Forelimb muscle (tissue), 1 donor: ENCODE results near the gene TAF1L. TPM values are rescaled to one million over a fixed set of nuclear protein-coding genes. Genes with fewer than 3 reads are reported as not detected.

ENCODE experiments used
- DNase-seq: peaks from one replicate; pipeline ENCODE4 v3.0.0-alpha.2; 2013; ENCODE audit warnings: low read depth
- polyA plus RNA-seq: library from polyadenylated mRNA; unstranded; fragments of 120-200 nt; gene quantifications from one replicate; pipeline ENCODE4 v1.2.1, GENCODE V29; 2013; ENCODE audit not compliant: insufficient read length

Gene TAF1L
- polyA plus RNA-seq, 1 donor = 0.03 TPM

DNA sequence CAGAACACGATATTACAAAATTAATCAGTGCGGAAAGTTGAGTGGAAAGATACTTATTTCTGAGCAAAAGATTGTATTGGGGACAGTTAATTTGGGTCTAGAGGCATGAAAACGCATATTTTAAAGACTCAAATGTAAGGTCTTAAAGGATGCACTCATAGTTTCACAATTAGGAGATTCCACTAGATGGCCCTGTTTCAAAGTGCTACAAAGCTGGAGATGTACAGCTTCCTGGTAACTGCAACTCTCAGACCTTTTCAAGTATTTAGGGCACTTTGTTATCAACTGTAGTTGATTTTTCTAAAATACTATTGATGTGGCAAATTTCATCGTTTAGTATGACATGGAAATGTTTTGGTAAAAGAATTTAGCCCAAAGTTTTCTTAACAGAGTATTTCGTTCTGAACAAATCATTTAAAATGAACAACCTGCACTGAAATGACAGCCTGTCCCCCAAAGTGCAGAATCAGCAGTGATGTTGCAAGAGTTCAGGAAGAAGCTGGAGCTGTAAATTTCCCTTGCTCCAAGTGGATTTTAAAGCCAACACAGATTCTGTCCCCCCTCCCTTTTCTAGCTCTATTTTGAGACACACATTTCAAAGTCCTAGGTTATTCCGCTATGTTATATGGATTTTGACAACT is 46.3 kb downstream of the TAF1L start:
- DNase-seq = no peak

DNA sequence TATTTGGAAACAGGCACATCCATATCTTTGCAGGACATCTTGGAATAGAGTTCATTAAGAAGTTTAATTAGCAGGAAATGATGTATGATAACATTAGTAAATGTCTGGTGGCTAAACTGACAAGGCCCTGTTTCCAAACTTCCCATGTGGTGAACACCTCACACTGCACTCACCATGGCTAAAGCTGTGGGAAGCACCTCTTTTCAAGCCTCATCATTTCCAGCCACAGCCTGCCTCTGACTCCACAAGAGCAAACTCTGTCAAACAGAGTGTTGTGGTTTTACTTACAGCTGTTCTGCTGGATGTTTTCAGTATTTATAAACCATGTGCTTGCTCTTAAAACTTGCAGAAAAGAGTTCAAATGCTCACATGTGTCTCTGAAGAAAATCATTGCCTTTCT is 47.6 kb downstream of the TAF1L start:
- DNase-seq = no peak

DNA sequence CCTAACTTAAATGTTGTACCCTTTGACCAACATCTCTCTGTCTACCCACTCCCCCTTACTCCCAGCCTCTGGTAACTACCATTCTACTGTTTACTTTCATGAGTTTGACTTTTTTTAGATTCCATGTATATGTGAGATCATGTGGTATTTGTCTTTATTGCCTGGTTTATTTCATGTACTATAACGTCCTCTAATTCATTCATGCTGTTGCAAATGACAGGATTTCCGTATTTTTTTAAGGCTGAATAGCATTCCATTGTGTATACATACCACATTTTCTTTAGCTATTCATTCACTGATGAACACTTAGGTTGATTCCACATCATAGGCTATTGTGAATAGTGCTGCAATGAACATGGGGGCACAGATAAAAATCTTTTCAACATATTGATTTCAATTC is 50.7 kb downstream of the TAF1L start:
- DNase-seq = no peak

DNA sequence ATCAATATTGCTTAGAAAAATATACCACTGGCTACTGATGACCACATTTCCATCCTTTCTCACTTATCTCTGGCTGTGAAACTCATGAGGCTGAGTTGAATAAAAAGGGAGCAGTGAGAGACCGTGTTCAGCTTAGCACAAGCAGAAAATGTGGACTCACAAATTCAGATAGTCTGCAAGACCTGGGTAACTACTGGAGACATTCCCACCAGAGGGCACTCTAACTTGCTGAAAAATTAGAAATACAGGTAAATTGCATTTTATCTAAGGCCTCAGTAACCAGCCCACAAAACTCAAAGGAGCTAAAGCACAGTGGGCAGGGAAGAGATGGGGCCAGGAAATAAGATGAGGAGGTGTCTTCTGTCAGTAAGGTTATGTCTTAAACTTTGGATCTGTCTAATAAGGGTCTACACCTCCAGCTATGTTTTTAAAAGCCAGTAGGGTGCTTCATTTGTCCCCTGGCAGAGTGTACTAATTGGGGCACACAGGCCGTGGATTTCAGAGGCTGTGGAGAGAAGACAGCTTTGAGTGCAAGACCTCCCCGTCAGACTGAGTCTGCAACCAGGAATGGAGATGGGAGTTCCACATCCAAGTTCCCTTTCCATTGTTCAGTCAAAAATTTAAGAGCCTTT is 53.8 kb downstream of the TAF1L start:
- no peak for DNase-seq

DNA sequence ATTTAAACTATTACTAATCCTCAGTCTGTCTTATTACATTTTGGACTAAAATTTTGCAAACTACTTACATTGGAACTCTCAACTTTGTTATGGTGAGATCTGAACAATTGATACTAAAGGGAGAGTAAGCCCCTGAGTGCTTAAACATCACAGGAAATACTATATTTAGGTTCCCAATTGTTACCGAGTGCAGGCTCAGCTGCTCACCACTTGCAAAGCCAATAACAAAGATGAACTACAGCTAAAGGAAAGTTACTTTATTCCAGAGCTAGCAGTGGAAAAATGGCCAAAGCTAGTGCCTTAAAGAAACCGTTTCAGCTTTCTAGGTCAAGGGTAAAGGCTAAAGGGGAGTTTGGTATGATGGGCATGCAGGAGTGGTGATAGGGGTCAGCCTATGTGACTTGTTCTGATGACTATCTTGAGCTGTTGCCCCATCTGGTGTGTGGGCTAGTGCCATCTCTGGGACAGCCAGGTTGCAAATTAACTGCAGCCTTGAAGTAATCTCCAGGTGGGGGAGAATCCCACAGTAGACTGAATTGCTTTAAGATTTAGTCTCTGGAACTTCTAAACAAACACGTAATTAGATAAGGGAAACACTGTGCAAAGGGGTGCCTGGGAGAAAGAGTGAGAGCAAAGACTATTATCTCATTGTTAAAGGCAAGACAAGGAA is 54.7 kb downstream of the TAF1L start:
- DNase-seq = no peak

DNA sequence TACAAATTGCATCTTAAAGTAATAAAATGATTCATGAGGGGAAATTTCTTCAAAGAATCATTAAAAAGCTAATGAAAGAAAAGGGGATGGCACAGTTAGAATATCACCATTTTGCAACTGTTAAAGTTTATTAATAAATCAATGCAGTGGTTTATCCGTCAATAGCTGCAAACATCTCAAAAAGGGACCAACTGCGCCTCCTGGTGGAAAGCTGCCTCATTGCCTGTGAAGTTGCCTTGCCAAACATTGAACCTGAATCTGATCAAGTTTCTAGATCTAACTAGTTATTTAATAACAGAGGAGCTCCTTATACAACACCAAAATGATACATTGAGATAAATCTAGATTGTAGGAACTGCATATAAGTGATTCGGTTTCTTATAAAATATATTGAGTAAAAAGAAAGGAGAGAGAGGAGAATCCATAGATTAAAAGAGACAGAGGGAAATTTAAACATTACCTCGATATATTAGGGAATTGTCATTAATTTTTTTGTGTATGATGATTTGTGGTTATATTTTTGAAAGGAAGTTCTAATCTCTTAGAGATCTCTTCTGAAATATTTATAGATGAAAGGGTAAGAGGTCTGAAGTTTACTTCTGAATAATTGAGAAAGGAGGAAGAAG is 55.6 kb downstream of the TAF1L start:
- DNase-seq = no peak

Other genes starting within 250 kb of the TAF1L start
- gene RIGI, start 109.5 kb downstream of the TAF1L start, polyA plus RNA-seq = 6.1 TPM
- 10.5 TPM for gene SMIM27, start 83.3 kb downstream of the TAF1L start, polyA plus RNA-seq
- gene TOPORS, start 83.1 kb downstream of the TAF1L start, polyA plus RNA-seq = 17.4 TPM
- gene NDUFB6, start 62.5 kb downstream of the TAF1L start, polyA plus RNA-seq = 63.3 TPM
- 0.54 TPM for gene TMEM215, start 147.9 kb upstream of the TAF1L start, polyA plus RNA-seq